HCT116 (cell line): ENCODE results near the gene FAM229B. TPM values are rescaled to one million over a fixed set of nuclear protein-coding genes. Genes with fewer than 3 reads are reported as not detected.

Experiments used
- ATAC-seq: fragments of 200-7000 bp; cut with Tn5 transposase; 2 replicates; pipeline ENCODE4 v1.9.1; 2020; ENCODE audit warnings: mild to moderate bottlenecking, moderate library complexity
- BruUV-seq: library from RNA; stranded (reverse); fragments of 400-500 nt; replicated peaks from 2 replicates; lab custom pipeline; 2021; lab: Mats Ljungman, UMichigan
- CTCF ChIA-PET: fragments of 300-600 bp; sonication (Branson Sonifier 250); formaldehyde crosslinking; loops from one replicate; lab custom pipeline; 2021; ENCODE audit warnings: antibody characterized with exemption; lab: Charles Lee
- POLR2A ChIA-PET: fragments of 300-600, 350-600 bp; sonication (Branson Sonifier 250); formaldehyde crosslinking; loops from one replicate; lab custom pipeline; 2021; ENCODE audit warnings: antibody characterized with exemption; lab: Charles Lee
- RAD21 ChIA-PET, 2 experiments: fragments of 300-600 bp; sonication (Branson Sonifier 250); formaldehyde crosslinking; loops; one replicate each; lab custom pipeline; 2023; ENCODE audit warnings: low total read pairs in 2 of 2; ENCODE audit not compliant: uncharacterized antibody in 2 of 2, unreplicated experiment in 2 of 2, low non-redundant PET in 1 of 2; lab: Charles Lee
- DNase-seq: peaks from one replicate; pipeline ENCODE4 v3.0.0-alpha.2; 2010; ENCODE audit warnings: low read depth, low spot score
- H2AFZ ChIP-seq: fragments of 200-600 bp; shearing (Covaris generic), sonication (generic); 2 replicates; pipeline ENCODE4 v1.6.1; 2017; ENCODE audit warnings: low read depth, mixed run types, mixed read lengths, antibody characterized with exemption, low read length; ENCODE audit not compliant: poor library complexity, severe bottlenecking
- H3K27ac ChIP-seq: 2 replicates; pipeline ENCODE4 v1.5.1; 2012; ENCODE audit warnings: low read depth, low read length
- H3K27me3 ChIP-seq: fragments of 200-600 bp; sonication (generic); 2 replicates; pipeline ENCODE4 v1.6.1; 2016; ENCODE audit warnings: mixed run types, low read length, mixed read lengths; ENCODE audit not compliant: insufficient read depth
- H3K36me3 ChIP-seq, 2 experiments: fragments of 200-500 bp in 1 of 2; fragments of 200-600 bp in 1 of 2; sonication (Bioruptor generic) in 1 of 2; sonication (generic) in 1 of 2; 2 replicates each; pipeline versions ENCODE4 v1.5.1 to v1.6.1; 2014 to 2016; ENCODE audit warnings: low read length in 2 of 2, inconsistent platforms in 1 of 2, mixed read lengths in 1 of 2, mixed run types in 1 of 2; ENCODE audit not compliant: insufficient read depth in 2 of 2, control insufficient read depth in 1 of 2
- H3K4me1 ChIP-seq, 2 experiments: fragments of 200-600 bp in 1 of 2; sonication (generic) in 1 of 2; 2 replicates each; pipeline versions ENCODE4 v1.5.1 to v1.6.1; 2012 to 2017; ENCODE audit warnings: low read length in 2 of 2, inconsistent platforms in 1 of 2, mild to moderate bottlenecking in 1 of 2, mixed read lengths in 1 of 2, mixed run types in 1 of 2, moderate library complexity in 1 of 2; ENCODE audit not compliant: insufficient read depth in 2 of 2, control insufficient read depth in 1 of 2
- H3K4me2 ChIP-seq: fragments of 200-600 bp; sonication (generic); 2 replicates; pipeline ENCODE4 v1.6.1; 2017; ENCODE audit warnings: mixed run types, low read length, mixed read lengths
- H3K4me3 ChIP-seq, 2 experiments: fragments of 200-600 bp in 1 of 2; sonication (generic) in 1 of 2; replicated peaks in 1 of 2; 2 replicates each; pipeline ENCODE4 v1.5.1; 2011 to 2016; ENCODE audit warnings: low read length in 2 of 2, control low read depth in 1 of 2, low read depth in 1 of 2, mild to moderate bottlenecking in 1 of 2, mixed read lengths in 1 of 2, mixed run types in 1 of 2
- H3K79me2 ChIP-seq: fragments of 200-600 bp; sonication (generic); 2 replicates; pipeline ENCODE4 v1.6.1; 2017; ENCODE audit warnings: mild to moderate bottlenecking, mixed run types, low read length, moderate library complexity, mixed read lengths; ENCODE audit not compliant: insufficient read depth
- H3K9ac ChIP-seq: fragments of 200-600 bp; sonication (generic); 2 replicates; pipeline ENCODE4 v1.6.1; 2016; ENCODE audit warnings: low read length, mixed read lengths
- H3K9me2 ChIP-seq: fragments of 200-600 bp; sonication (generic), shearing (Covaris generic); 2 replicates; pipeline ENCODE4 v1.6.1; 2017; ENCODE audit warnings: mixed run types, mild to moderate bottlenecking, moderate library complexity; ENCODE audit not compliant: insufficient read depth
- H3K9me3 ChIP-seq, 2 experiments: fragments of 200-500 bp in 1 of 2; fragments of 200-600 bp in 1 of 2; sonication (Bioruptor generic) in 1 of 2; sonication (generic) in 1 of 2; 2 replicates each; pipeline ENCODE4 v1.6.1; 2014 to 2017; ENCODE audit warnings: low read length in 2 of 2, mixed read lengths in 2 of 2, inconsistent platforms in 1 of 2, low read depth in 1 of 2, mild to moderate bottlenecking in 1 of 2, mixed run types in 1 of 2, moderate library complexity in 1 of 2; ENCODE audit not compliant: control insufficient read depth in 1 of 2, insufficient read depth in 1 of 2
- H4K20me1 ChIP-seq: fragments of 200-600 bp; sonication (generic), shearing (Covaris generic); 2 replicates; pipeline ENCODE4 v1.6.1; 2017; ENCODE audit warnings: mixed run types, mild to moderate bottlenecking, moderate library complexity; ENCODE audit not compliant: insufficient read depth
- EGR1 ChIP-seq: IDR thresholded peaks from 2 replicates; pipeline ENCODE4 v1.6.1; 2012; ENCODE audit warnings: low read depth
- ELF1 ChIP-seq: IDR thresholded peaks from 2 replicates; pipeline ENCODE4 v1.6.1; 2012; ENCODE audit warnings: low read depth, borderline replicate concordance
- EZH2phosphoT487 ChIP-seq: fragments of 200-600 bp; IDR thresholded peaks from 2 replicates; pipeline ENCODE4 v1.6.1; 2018; ENCODE audit warnings: antibody characterized with exemption, borderline replicate concordance
- FOSL1 ChIP-seq: IDR thresholded peaks from 2 replicates; pipeline ENCODE4 v1.6.1; 2012; ENCODE audit warnings: low read depth
- POLR2A ChIP-seq: IDR thresholded peaks from 2 replicates; pipeline ENCODE4 v1.7.0; 2011; ENCODE audit warnings: borderline replicate concordance; ENCODE audit not compliant: insufficient read depth, insufficient read length; ENCODE audit errors: extremely low read depth
- RAD21 ChIP-seq: IDR thresholded peaks from 2 replicates; pipeline ENCODE4 v1.6.1; 2012; ENCODE audit warnings: low read depth, mild to moderate bottlenecking
- SIN3A ChIP-seq: IDR thresholded peaks from 2 replicates; pipeline ENCODE4 v1.6.1; 2012; ENCODE audit warnings: low read depth
- SP1 ChIP-seq: IDR thresholded peaks from 2 replicates; pipeline ENCODE4 v1.6.1; 2012; ENCODE audit warnings: low read depth
- YY1 ChIP-seq: IDR thresholded peaks from 2 replicates; pipeline ENCODE4 v1.6.1; 2011; ENCODE audit warnings: low read length, low read depth, moderate library complexity, mild to moderate bottlenecking; ENCODE audit not compliant: insufficient replicate concordance; ENCODE audit errors: extremely low read depth
- ZFX ChIP-seq: fragments of 450-650 bp; IDR thresholded peaks from 2 replicates; pipeline ENCODE4 v1.6.1; 2017
- ZNF274 ChIP-seq: fragments of 200-500 bp; sonication (Bioruptor generic); IDR thresholded peaks from 2 replicates; pipeline ENCODE4 v1.6.1; 2014; ENCODE audit warnings: mild to moderate bottlenecking, low read depth, low read length, inconsistent platforms
- intact Hi-C: fragments of 100-400 bp; cut with micrococcal nuclease; formaldehyde crosslinking; loops from 2 replicates; pipeline ENCODE4 v1.10.0; 2022
- total RNA-seq: library from RNA; stranded (reverse); gene quantifications from one replicate; pipeline ENCODE4 v1.2.1, GENCODE V29; 2021; ENCODE audit not compliant: unreplicated experiment
- TF ChIP-seq, protein P1 (sequence below): IDR thresholded peaks from 2 replicates; pipeline ENCODE4 v1.6.1; 2011; ENCODE audit warnings: mild to moderate bottlenecking, low read length, moderate library complexity; ENCODE audit not compliant: insufficient replicate concordance; ENCODE audit errors: extremely low read depth
- TF ChIP-seq, protein P2 (sequence below): IDR thresholded peaks from 2 replicates; pipeline ENCODE4 v1.6.1; 2012; ENCODE audit warnings: low read depth
- TF ChIP-seq, protein P3 (sequence below), 3 experiments: fragments of 200-600 bp in 1 of 3; sonication (generic) in 1 of 3; IDR thresholded peaks in 2 of 3; conservative IDR thresholded peaks in 1 of 3; 2 replicates each; pipeline ENCODE4 v1.5.1; 2012 to 2017; ENCODE audit warnings: low read depth in 2 of 3, low read length in 2 of 3, antibody characterized with exemption in 1 of 3, borderline replicate concordance in 1 of 3, control low read depth in 1 of 3, mild to moderate bottlenecking in 1 of 3, mixed read lengths in 1 of 3, mixed run types in 1 of 3, moderate library complexity in 1 of 3; ENCODE audit not compliant: insufficient read depth in 1 of 3
- TF ChIP-seq, protein P4 (sequence below): IDR thresholded peaks from 2 replicates; pipeline ENCODE4 v1.6.1; 2012

FAM229B gene
- total RNA-seq, 1 experiment from 2014 or later, result 11.4 TPM

DNA sequence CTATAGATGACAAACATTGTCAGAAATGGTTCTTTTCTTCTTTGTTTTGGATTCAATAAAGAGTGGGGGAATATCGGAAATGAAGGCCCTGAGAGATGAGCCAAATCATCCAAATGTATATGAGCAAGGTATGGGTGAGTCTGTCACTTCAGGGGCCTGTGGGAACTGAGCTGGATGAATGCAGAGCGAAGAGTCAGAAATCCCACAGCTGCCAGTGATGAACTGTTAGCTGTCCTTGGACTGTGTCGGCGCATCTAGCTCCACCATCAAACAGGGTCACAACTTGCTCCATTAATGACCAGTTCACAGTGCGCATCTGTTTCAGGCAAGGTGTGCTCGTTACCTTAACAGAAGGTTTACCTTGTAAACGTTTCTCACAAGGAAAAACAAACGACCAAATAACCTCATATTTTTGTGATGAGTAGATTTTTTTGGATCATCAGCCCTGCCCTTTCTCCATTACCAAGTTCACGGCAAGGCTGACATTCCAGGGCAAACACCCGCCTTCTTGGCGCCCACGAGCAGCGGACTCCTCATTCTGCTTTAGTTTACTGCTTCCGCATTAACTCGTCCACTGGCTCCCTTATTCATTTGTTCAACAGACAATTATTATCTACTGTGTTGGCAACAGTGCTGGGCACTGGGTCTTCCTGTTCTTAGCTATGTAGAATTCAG is 48.5 kb upstream of the FAM229B start:
- Histone ChIP-seq H3K4me1 (peaks cover 0 to 13% of the 10 kb centered on the region in 2 experiments; a peak in 2 of 4 replicates), H3K4me2 (no peak overlapping the region), H3K27ac (no peak overlapping the region), H3K27me3 (no peaks in the 10 kb centered on the region), H3K9me3 (no peaks in the 10 kb centered on the region), H3K9me2 (no peaks in the 10 kb centered on the region), H3K36me3 (no peaks in the 10 kb centered on the region), H3K79me2 (no peaks in the 10 kb centered on the region), H3K9ac (no peak overlapping the region), H3K4me3 (no peak overlapping the region)
- BruUV-seq, result no TSS peak
- RAD21 ChIA-PET, result no interaction called here
- no peak for DNase-seq
- intact Hi-C loops, result no loop called here
- TF ChIP-seq RAD21 (no peak), SIN3A (no peak), ELF1 (no peak), YY1 (no peak), ZFX (no peak), ZNF274 (no peak), POLR2A (no peak), EZH2phosphoT487 (no peak), FOSL1 (no peak), EGR1 (no peak), SP1 (no peak)
- TF ChIP-seq, protein P1, sequence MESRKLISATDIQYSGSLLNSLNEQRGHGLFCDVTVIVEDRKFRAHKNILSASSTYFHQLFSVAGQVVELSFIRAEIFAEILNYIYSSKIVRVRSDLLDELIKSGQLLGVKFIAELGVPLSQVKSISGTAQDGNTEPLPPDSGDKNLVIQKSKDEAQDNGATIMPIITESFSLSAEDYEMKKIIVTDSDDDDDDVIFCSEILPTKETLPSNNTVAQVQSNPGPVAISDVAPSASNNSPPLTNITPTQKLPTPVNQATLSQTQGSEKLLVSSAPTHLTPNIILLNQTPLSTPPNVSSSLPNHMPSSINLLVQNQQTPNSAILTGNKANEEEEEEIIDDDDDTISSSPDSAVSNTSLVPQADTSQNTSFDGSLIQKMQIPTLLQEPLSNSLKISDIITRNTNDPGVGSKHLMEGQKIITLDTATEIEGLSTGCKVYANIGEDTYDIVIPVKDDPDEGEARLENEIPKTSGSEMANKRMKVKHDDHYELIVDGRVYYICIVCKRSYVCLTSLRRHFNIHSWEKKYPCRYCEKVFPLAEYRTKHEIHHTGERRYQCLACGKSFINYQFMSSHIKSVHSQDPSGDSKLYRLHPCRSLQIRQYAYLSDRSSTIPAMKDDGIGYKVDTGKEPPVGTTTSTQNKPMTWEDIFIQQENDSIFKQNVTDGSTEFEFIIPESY, result no peak
- TF ChIP-seq, protein P2, sequence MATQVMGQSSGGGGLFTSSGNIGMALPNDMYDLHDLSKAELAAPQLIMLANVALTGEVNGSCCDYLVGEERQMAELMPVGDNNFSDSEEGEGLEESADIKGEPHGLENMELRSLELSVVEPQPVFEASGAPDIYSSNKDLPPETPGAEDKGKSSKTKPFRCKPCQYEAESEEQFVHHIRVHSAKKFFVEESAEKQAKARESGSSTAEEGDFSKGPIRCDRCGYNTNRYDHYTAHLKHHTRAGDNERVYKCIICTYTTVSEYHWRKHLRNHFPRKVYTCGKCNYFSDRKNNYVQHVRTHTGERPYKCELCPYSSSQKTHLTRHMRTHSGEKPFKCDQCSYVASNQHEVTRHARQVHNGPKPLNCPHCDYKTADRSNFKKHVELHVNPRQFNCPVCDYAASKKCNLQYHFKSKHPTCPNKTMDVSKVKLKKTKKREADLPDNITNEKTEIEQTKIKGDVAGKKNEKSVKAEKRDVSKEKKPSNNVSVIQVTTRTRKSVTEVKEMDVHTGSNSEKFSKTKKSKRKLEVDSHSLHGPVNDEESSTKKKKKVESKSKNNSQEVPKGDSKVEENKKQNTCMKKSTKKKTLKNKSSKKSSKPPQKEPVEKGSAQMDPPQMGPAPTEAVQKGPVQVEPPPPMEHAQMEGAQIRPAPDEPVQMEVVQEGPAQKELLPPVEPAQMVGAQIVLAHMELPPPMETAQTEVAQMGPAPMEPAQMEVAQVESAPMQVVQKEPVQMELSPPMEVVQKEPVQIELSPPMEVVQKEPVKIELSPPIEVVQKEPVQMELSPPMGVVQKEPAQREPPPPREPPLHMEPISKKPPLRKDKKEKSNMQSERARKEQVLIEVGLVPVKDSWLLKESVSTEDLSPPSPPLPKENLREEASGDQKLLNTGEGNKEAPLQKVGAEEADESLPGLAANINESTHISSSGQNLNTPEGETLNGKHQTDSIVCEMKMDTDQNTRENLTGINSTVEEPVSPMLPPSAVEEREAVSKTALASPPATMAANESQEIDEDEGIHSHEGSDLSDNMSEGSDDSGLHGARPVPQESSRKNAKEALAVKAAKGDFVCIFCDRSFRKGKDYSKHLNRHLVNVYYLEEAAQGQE, result no peak
- TF ChIP-seq, protein P3, sequence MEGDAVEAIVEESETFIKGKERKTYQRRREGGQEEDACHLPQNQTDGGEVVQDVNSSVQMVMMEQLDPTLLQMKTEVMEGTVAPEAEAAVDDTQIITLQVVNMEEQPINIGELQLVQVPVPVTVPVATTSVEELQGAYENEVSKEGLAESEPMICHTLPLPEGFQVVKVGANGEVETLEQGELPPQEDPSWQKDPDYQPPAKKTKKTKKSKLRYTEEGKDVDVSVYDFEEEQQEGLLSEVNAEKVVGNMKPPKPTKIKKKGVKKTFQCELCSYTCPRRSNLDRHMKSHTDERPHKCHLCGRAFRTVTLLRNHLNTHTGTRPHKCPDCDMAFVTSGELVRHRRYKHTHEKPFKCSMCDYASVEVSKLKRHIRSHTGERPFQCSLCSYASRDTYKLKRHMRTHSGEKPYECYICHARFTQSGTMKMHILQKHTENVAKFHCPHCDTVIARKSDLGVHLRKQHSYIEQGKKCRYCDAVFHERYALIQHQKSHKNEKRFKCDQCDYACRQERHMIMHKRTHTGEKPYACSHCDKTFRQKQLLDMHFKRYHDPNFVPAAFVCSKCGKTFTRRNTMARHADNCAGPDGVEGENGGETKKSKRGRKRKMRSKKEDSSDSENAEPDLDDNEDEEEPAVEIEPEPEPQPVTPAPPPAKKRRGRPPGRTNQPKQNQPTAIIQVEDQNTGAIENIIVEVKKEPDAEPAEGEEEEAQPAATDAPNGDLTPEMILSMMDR (IDR thresholded peaks at IDR 0.05 in 2 of 3, conservative IDR thresholded peaks at IDR 0.05 in 1 of 3; ENCODE audit: borderline replicate concordance in 1 of 3, insufficient read depth in 1 of 3, low read depth in 2 of 3, low read length in 2 of 3), result no peak
- TF ChIP-seq, protein P4, sequence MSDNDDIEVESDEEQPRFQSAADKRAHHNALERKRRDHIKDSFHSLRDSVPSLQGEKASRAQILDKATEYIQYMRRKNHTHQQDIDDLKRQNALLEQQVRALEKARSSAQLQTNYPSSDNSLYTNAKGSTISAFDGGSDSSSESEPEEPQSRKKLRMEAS, result no peak
- TF ChIP-seq, all 23 proteins: peak for 0
- H4K20me1 ChIP-seq, result no peaks in the 10 kb centered on the region
- ChIA-PET CTCF (interaction anchor here (1.0 to 1.4 kb wide), 2 partner anchors 329 kb away, joined by 3 to 4 read pairs; no protein-coding TSS in a partner anchor), POLR2A (no interaction called here)
- no peak for ATAC-seq
- H2AFZ ChIP-seq, result peak overlapping the region; percentile 66
